Muscle of arm (tissue), 12 donors: ENCODE measurements around the gene MZT1. TPM values are rescaled to one million over a fixed set of nuclear protein-coding genes. Genes with fewer than 3 reads are reported as not detected.

Experiments
- DNase-seq: peaks from one replicate; pipeline ENCODE4 v3.0.0-alpha.2; 2013
- polyA plus RNA-seq, 12 donors: library from polyadenylated mRNA; unstranded; fragments of 120-200 nt; gene quantifications; one replicate each; pipeline ENCODE4 v1.2.1, GENCODE V29; 2013; ENCODE audit not compliant: insufficient read length in 12 of 12

Gene MZT1
- polyA plus RNA-seq, 12 donors: 11.2 to 36.6 (median 29.8) TPM; not detected in 1

DNA sequence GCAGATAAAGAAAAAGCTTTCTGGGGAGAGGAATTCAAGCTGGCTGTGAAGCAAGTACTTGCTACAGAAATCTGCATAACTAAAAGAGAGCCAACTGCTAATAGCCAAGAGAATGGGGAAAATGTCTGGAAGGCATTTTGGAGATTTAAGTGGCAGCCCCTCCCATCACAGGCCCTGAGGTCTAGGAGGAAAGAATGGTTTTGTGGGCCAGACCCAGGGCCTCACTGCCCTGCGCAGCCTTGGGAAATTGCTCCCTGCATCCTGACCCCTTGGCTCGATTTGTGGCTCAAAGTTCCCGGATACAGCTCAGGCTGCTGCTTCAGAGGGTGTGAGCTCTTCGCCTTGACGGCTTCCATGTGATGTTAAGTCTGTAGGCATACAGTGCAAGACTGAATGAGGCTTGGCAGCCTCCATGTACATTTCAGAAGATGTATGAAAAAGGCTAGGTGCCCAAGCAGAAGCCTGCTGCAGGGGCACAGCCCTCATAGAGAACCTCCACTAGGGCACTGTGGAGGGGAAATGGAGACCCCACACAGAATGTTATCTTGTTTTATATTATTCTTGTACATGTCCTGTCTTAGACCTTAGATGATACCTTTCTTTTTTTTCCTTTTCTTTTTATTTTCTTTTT lies 34.4 kb downstream of the MZT1 start:
- no peak for DNase-seq

DNA sequence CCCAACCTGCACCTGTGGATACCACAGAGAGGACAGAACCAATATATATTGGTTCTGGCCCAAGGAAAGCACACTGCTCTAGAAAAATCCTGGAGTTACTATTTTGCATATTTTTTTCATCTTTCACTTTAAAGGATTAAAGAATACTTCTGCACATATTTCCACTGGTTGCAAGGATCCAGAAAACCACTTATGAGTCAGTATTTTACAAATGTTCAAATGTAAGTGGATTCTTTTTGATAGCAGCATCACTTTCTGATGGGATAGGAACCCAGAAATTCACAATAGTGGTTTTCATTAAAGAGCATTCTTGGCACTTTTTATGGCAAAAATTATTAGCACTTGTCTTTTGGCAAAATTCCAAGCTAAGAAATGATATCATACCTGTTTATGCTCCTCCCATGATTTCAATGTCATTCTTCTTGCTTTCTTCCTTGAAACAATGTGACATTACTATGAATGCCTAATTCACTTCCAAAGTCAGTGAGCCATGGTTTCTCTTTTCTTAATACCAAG lies 38.2 kb downstream of the MZT1 start:
- no peak for DNase-seq

DNA sequence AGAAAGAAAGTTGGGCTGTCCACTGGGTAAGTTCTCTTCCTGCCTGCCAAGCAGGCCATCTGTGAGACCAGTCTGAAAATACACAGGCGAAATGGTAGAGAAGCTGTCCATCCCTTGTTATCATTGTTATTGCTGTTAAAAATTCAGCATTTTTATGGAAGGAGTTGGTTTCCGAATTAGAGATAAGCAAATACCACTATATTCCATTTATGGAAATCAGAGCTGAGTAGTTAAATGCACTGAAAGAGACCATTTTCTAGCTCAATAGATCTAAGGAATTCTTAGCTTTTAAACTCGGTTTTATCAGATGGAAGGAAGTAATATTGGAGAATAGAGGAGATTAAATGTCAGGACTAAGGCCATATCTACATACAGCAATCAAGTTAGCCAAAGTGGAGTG lies 40.7 kb downstream of the MZT1 start:
- no peak for DNase-seq

DNA sequence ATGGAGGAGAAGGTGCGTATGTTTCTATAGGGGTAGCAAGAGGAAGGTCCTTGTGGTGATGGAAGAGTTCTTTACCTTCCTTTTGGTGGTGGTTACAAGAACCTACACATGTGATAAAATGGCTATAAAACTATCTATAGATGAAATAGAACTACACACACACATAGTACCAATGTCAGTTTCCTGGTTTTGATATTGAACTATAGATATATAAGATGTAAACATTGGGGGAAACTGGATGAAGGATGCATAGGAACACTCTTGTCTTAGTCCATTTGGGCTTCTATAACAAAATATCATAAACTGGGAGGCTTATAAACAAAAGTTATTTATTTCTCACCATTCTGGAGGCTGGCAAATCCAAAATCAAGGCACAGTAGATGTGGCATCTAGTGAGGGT lies 47.1 kb downstream of the MZT1 start:
- no peak for DNase-seq

DNA sequence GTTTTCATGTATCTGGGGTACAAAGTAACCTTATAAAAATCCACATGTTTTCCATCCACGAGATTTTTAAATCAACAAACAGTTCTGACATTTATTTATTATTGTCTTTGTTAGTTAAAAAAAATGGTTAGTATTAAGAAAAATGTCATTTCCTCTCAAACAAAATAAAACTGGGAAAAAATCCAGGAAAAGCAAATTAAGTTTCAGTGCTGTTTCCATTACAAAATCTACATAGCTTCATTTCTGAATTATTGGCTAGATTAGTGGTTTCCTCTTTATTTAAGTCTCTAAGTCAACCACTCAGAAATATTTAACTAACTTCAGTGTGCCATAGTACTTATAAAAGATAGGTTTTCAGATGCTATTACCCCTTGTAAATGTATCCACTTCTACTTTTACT lies 49.1 kb downstream of the MZT1 start:
- no peak for DNase-seq

DNA sequence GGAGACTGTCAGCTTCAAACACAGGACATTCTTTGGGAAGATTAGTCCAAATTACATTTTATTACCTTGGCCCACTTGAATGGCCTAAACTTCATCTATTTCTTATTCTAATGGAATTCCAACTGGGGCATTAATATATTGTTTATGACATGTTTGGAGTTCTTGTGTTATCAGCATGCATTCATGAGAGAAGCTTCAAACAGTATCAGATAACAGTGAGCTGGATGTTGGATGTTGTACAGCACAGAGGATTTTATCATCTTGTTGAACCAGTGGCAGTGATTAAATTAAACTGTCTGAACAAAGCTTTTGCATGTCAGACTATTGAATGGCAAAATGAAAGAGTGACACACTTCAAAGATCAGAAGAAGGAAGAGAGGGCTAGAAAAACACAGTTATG lies 50.0 kb downstream of the MZT1 start:
- no peak for DNase-seq

DNA sequence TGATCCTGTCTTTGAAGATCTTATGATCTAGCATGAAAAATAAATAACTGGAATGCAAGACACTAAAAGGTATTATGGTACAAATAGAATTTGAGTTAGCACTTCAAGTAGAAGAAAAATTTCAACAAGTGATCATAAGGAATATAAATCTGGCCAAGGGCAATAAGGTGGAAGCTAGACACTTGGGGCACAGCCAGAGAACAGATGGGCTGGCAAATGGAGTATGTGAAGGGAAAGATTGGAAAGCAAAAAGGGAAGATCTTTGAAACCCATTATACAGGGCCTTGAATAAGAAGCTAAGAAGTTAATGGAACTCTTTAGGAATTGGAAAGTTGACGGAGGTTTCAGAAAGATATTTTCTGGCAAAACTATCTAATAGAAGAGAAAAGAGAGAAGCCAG lies 61.0 kb downstream of the MZT1 start:
- DNase-seq: no peak

DNA sequence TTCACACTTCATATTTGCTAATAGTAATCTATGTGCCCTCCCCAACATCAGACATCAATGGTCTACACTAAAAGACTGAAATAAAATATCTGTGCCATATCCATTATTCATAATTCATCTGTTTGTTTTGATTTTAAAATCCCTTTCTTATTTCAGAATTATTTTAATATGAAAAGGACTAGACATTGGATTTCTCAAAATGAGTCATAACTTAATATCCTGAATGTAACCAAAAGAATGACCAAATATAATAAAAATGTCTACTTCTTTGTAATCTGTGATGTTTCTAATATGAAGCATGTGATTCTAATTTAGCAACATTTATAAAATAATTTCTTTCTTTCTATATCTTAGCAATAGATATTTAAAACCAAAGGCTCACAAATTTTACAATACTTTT lies 64.9 kb downstream of the MZT1 start:
- DNase-seq: no peak

Other genes with a start within 250 kb of the MZT1 start
- 1 to 10 TPM in 11 of 12 donors, not detected in 1; 2.9 to 6.8 (median 4.8) TPM for gene BORA, start 294 bp upstream of the MZT1 start, polyA plus RNA-seq
- gene DIS3, start 54.3 kb upstream of the MZT1 start, polyA plus RNA-seq: 10 to 100 TPM in 10 of 12 donors, 1 to 10 TPM in 1, not detected in 1; 9.5 to 30.4 (median 21.1) TPM
- gene PIBF1, start 54.5 kb upstream of the MZT1 start, polyA plus RNA-seq: 10 to 100 TPM in 11 of 12 donors, not detected in 1; 22.6 to 37.3 (median 25.7) TPM